GM18498 (cell line): ENCODE measurements around the gene BRPF1.

ENCODE experiments used
- ATAC-seq: cut with Tn5 transposase; IDR thresholded peaks from one replicate; pipeline ENCODE4 v1.9.1; 2021; ENCODE audit warnings: mild to moderate bottlenecking, moderate library complexity; ENCODE audit not compliant: unreplicated experiment

The BRPF1 gene

DNA sequence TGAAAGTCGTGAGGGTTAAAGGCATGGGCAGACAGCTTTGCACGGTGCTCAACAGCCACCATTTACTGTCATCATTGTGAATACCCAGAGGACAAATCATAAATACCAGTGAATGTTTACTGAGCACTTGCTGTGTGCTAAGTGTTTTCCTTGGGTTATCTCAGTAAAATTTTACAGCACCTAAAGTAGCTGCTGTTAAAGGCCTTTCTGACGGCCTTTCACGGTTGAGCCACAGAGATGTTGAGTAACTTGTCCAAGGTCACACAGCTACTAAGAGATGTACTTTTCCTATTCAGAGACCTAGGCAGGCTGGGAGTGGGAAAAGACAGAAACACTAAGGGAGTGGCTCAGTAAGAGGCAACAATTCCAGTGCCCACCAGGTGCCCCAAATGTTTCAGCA, 28.3 kb upstream of the BRPF1 start:
- no peak for ATAC-seq

DNA sequence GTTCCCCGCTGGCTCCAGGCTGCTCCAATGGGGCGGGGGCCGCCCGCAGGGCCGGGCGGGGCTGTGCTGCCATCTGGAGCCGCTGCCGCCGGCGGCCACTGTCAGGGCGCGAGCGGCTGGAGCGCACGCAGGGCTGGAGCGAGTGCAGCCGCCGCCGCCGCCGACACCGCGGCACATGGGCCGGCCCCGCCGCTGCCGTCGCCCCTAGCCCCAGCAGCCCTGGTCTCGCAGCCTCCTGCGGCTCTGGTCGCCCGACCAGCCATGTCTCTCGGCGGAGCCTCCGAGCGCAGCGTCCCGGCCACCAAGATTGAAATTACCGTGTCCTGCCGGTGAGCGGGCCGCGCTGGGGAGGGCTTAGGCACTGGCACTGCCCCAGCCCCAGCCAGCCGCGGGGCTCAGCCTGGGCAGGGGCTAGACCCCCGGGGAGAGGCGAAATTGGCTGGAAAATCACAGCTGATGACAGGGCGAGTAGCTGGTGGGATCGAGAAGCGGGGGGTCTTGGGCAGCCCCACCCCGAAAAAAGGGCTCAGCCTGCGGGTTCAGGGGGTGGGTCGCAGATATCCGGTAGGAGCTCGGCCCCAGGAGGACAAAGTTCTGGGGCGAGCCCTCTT, 27.7 kb upstream of the BRPF1 start, which contains the start of gene CPNE9:
Gene CPNE9, plus strand, starts transcription at position 98 of the 611 bp plus-strand sequence. Its CDS starts 164 bp downstream, at position 262.
- no peak for ATAC-seq

DNA sequence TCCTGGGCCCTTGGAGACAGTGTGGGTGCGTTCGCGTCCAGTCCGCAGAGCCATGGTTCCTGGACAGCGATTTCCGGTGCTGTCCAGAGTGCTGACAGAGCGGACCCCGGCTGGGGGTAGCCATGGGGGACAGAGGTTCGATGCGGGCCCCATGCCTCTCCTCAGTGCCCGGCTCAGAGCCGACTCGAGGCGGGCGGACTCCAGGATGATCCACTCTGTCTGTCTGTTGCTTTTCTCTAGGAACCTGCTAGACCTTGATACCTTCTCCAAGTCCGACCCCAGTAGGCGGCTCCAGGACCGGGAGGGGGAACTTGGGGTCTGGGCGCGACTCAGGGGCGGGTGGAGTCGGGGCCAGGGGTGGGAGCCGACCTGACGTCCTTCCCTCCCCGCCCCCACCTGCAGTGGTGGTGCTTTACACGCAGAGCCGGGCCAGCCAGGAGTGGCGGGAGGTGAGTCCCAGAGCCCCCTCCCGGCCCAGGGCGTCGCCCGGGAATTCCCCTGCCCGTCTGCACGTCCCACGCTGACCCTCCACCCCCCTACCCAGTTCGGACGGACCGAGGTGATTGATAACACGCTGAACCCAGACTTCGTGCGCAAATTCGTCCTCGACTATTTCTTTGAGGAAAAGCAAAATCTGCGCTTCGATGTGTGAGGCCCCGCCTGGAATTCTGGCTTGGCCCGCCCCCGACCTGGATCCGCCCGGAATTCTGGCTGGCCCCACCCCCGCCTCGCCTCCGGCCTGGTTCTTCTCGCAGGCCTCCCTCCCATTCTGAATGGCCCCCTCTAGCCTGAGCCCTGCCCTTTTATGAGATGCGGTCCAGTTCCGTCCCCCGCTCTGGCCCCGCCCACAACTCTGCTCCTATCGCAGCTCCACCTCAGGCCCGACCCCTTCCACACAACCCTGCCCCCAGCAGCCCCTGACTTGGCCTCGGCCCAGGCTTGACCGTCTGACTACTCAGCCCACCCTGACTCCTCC, 26.9 kb upstream of the BRPF1 start:
- ATAC-seq: no peak

DNA sequence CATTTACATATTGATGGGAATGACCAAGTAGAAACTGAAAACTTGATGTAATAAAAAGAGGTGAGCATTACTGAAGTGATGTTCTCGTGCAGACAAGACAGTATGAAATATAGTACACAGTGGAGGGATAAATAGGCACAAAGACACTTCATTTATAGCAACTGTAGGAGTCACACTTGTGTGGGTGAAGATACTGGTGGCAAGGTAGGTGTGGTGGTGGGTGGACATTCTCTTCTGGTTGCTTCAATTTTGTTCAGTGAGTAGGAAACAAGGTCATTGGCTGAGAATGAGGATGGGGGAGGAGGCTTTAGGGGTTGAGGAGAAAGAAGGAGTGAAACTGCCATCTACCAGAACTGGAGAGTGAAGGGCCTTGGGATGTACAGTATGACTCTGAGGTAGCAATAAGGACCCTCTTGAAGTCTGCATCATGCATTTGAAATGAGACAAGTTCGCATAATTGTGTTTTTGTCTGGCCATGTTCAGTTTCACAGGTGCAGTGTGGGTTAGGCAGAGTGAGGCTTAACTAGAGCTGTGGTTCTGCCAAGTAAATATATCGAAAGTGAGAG, 21.3 kb upstream of the BRPF1 start:
- ATAC-seq: no peak

DNA sequence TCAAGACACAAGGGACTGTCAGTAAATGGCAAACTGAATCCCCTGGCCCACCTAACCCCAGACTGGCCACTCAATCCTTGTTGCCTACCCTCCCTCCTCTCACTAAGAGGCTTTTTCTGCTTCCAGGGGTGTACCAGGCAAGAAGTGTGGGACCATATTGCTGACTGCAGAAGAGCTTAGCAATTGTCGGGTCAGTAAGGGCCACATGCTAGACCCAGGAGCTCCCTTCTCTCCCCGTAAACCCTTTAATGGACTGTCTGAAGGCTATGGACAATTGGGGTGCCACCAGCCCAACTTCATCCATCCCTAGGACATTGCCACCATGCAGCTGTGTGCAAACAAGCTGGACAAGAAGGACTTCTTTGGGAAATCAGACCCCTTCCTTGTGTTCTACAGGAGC, 19.1 kb upstream of the BRPF1 start:
- ATAC-seq: no peak

DNA sequence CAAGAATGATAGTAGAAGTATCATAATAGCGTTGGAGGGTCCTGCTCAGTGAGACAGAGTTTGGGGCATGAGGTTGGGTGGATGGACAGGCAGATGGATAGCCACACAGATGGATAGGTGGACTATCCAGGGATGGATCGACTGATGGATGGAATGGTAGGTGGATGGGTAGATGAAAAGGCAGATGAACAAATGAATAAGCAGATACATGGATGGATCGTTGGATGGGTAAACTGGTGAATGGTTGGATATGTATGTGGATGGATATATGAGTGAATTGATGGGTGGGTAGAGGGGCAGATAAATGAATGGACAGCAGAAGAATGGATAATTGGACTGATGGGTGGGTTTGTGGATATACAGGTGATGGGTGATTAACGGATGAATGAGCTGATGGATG, 18.4 kb upstream of the BRPF1 start:
- no peak for ATAC-seq

DNA sequence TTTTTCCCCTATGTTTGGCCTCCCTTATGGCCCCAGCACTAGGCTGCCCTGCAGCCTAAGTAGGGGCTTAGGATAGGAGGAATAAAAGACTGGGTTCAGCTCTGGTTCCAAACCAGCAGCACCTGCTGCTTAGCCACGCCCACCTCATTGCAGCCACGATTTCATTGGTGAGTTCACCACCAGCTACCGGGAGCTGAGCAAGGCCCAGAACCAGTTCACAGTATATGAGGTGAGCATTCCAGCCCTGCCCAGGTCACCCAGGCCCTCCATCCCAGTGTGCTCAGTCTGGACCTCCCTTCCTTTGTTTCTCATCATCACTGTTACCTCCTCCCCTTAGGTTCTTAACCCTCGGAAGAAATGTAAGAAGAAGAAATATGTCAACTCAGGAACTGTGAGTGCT, 16.4 kb upstream of the BRPF1 start:
- ATAC-seq: no peak

DNA sequence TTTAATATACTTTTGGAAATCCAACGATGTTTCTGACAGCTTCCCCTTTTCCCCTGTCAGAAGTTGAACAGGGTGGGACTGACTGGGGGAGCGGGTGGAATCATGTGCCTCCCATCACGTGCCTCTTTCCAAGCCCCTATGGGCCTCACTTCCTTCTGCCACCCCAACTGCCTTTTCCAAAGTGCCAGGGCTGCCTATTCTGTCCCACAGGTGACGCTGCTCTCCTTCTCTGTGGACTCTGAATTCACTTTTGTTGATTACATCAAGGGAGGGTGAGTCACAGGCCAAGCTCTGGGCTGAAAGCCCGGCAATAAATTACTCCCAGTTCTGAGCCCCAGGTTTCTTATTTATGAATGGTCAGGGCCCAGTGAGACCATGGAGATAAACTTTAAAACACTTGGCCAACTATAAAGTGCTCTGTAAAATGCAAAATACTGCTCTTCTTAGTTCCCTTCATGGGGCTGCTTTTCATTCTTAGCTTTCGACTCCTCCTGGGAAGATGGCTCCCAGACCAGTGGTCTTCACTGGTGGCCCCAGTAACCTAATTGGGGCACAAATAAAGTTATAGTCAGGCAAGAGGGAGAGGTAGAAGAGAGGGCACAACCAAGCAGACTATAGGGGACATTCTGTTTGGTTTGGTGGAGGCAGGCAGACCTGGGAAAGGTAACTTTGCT, 15.6 kb upstream of the BRPF1 start:
- ATAC-seq: no peak

DNA sequence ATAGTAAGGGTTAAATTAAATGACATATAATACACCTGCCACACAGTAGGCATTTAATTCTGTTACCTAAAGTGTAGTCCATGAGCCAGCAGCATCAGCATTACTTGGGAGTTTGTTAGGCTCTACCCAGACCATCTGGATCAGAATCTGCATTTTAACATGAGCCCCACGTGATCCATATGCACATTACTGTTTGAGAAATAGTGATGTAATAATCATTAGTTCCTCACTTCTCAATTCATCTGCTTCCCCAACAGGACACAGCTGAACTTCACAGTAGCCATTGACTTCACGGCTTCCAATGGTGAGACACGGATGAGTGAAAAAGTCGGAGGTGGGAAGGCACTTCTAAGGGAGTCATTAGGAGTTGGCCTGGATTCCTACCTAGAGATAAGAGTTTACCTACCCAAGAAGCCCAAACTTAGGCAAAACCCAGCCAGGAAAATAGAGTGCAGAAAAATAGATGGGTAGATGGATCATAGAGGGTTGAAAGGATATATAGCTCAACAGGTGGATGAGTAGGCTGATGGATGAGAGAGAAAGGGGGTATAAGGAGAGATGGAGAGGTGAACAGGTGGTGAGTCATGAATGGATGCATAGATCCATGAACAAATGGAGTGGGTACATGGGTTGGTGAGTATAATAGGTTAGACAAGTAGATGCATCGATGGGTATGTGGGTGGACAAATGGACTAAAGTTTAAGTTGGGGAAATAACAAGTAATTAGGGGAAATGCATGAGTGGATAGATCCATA, 14.6 kb upstream of the BRPF1 start:
- ATAC-seq: no peak

DNA sequence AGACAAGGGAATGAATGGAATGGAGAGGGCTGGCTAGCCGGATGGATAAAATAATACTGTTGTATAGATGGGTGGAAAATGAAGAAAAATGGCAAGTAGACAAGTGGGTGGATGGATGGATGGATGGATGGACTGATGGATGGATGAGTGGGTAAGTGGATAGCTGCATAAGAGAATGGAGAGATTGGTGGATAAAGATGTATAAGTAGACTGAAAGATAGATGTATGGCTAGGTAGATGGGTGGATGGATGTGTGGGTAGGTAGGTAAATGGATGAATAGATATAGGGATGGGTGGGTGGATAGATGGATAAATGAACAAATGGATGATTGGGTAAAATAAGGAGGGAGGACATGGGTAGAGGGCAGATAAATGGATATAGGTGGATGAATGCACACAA, 14.0 kb upstream of the BRPF1 start:
- no peak for ATAC-seq

DNA sequence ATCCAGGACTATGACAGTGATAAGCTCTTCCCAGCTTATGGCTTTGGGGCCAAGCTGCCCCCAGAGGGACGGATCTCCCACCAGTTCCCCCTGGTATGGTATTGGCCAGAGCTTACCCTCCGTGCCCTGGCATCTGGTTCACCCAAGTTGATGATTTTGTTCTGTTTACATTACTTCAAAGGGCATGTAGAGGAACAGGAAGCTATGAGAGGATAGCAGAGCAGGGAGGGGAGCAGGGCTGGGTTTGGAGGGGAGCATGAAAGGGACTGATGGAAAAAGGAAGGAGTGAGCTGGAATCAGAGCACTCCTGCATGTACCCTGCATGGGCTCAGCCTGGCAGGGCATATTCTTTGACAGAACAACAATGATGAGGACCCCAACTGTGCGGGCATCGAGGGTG, 13.4 kb upstream of the BRPF1 start:
- no peak for ATAC-seq

DNA sequence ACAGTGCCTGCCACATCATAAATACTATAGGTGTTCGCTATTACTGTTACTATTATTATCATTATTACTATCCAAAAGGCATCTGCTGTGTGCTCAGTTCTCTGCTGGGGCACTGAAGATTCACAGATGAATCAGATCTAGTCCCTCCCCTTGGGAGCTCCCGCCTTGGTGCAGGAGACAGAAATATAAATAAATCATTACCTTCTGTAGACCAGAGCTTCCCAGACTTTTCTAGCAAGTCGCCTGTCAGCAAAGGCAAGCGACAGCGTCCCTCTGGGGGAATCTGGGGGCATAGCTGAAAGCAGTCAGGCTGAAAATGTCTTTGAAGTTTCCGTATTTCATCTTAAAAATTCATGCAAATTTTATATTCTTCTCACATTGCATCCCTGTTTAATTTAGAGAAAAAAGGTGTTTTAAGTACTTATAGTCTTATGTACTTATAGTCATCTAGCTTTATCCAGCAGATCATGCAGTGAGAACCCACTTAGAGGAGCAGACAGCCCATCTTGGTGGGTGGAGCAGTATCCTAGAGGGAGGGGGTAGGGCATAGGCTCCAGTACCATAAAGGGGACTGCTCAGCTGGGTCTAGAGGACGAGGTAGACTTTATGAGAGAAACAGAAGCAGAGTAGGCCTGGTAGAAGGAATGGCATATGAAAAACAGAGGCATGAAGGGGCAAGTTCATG, 10.4 kb upstream of the BRPF1 start:
- ATAC-seq: no peak

DNA sequence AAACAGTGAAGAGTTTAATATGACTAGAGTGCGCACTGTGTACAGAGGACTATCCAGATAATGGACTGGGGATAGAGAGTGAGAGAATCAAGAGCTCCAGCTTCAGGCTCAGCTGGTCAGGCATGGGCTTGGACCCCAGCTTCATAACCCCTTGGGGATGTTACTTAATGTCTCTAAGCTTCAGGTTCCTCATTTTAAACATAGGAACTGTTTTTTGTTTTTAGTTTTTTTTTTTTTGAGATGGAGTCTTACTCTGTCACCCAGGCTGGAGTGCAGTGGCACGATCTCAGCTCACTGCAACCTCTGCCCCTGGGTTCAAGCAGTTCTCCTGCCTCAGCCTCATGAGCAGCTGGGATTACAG, 9.9 kb upstream of the BRPF1 start:
- ATAC-seq: no peak

DNA sequence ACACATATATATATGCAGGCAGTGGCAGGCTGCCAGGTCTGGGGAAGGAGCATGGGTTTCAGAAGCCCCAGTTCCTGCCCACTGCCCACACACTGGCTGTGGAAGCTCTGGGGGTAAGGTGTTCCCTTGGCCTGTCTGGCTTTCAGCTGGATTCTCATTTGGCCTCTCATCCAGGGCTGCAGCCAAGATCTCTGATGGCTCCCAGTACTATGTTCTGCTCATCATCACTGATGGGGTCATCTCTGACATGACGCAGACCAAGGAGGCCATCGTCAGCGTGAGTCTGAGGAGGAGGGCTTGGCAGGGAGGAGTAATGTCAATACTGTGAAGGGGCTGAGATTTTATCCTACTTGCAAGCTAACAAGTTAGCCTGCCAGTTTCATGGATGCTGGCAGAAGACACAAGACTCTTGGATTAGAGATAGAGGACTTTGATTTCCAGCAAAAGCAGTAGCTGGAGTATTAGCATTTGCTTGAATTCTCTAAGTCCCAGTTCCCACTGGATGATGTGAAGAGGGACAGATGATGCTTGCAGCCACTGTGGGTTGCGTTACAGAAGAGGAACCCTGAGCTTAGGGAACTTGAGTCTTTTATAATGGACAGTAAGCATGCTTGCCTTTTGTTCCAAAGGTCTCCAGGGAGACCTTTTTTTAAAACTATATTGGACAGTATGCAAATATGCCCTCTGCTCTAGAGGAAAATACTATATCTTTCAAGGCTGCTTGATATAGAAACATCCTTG, 5.6 kb upstream of the BRPF1 start:
- ATAC-seq: no peak

DNA sequence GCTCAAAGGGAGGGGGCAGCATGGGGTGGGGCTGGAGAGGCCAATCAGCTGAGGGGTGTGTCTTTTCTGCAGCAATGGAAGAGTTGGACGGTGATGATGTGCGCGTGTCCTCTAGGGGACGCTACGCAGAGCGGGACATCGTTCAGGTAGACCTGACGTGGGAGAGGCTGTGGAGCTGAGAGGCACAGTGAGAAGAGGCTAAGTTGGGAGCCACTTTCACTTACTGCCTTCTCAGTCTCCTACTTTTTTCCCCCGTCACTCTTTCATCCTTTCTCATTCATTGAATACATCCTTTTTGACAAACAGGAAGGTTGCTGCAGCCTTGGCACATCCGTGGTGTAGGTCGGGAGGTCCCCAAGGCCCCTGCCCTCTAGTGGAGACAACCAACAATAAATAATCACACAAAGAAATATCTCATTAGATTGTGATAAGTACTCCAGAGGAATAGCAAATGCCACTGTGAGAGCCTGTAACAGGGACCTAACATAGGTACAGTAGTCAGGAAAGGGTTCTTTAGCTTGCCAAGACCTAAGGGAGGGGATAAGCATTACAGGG, 4.4 kb upstream of the BRPF1 start:
- no peak for ATAC-seq

DNA sequence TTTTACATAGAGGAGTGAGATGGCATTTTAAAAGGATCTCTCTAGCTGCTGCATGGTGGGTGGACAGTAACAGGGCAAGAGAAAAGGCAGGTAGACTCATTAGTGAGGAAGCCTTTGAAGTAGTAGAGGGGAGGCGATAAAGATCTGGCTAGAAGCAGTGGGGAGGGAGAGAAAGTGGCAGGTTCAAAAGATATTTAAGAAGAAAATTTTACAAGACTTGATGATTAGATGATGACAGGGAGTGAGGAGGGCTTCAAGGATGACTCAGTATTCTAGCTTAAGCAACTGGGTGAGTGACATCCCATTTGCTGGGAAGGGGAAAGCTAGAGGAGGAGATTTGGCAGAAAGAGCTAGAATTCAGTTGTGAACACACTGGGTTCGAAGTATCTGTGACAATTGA, 3.8 kb upstream of the BRPF1 start:
- no peak for ATAC-seq

DNA sequence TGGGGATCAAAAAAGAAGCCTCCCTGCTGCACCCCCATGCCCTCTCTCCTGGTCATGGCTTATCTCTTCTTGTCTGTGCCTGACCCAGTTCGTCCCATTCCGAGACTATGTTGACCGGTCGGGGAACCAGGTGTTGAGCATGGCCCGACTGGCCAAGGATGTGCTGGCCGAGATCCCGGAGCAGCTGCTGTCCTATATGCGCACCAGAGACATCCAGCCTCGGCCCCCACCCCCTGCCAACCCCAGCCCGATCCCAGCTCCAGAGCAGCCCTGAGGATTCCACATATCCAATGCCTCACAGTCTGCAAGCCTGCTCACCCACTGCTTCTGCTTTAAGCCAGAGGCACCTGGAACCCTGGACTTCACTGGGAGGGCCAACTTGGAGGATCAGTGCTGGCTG, 2.1 kb upstream of the BRPF1 start:
- ATAC-seq: no peak

DNA sequence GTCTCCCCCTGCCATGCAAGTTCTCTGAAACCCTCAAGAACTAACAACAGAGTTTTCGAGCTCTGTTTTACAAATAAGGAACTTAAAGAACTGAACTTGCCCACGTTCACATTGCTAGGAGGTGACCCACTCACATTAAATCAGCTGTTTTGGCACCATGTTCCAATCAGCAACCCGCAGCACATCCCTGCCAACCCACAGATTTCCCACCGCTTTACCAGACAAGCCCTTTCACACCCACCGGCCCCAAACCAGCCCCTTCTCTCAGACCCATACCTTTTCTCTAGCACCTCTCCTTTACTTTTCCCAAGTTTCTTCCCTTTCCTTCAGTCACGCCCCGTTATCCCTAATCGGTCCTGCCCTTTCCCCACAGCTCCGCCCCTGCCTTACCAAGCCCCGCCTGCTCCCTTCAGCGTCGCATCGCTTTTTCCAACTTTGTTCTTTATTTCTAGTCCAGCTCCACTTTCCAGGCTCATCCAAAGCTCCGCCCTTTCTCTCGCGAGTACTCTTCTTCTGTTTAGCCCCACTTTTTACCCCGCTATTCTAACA, 804 bp upstream of the BRPF1 start:
- ATAC-seq: peak; percentile 36
